Stimulated activated CD8-positive, alpha-beta memory T cell treated with anti-CD3 and anti-CD28 coated beads, Interleukin-15, amount 100 ng/mL, for 1 hour (primary cell): Measurements from ENCODE around the gene LAS1L.
"Not testable (repeated sequence)": the region's sequence is repeated elsewhere in the genome, so short reads cannot be mapped to it uniquely, and the experiment has no call there.

Source experiments
- DNase-seq: peaks from one replicate; pipeline ENCODE4 v3.0.0-alpha.2; 2020; ENCODE audit warnings: low read depth

The LAS1L gene

DNA sequence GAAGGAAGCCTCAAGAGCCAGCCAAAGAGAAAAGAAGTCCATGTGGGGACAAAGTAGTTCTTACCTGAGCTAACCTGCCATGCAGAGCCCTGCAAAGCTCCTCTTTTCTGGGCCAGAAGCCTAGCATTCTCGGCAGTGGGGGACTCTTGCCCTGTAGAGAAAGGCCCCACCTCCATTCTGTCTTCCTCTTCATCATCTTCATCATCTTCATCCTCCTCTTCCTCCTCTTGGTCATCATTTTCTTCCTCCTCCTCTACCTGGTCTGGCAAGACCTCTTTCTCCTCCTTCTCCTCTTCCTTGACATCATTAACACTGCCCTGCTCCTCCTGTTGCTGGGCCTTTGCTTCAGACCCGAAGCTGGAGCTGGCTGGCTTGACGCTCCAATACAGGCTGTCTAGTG lies 16.7 kb downstream of the LAS1L start:
- DNase-seq: no peak

- DNase-seq: no peak
Measured at GRCh38 chrX:65516756-65517155, 17.8 kb downstream of the LAS1L start.

- no peak for DNase-seq
Measured at GRCh38 chrX:65513610-65514009, 21.0 kb downstream of the LAS1L start.

DNA sequence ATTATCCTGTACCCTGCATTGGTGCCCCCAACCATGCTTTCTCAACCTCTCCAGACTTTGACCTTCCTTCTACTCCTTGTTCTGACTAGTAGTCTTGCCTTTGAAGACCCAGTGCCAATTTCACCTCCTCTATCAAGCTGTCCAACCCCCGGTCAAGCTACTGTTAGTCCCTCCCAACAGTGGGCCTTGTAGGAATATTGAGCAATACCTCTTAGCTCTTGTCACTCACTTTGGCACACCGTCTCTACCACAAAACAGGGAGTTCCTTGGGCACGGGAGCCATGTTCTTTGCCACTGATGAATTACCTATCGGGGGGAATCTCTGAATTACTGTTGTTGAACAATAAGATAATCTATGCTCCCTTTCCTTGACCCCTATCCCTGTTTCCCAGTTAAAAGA lies 25.2 kb downstream of the LAS1L start:
- no peak for DNase-seq

DNA sequence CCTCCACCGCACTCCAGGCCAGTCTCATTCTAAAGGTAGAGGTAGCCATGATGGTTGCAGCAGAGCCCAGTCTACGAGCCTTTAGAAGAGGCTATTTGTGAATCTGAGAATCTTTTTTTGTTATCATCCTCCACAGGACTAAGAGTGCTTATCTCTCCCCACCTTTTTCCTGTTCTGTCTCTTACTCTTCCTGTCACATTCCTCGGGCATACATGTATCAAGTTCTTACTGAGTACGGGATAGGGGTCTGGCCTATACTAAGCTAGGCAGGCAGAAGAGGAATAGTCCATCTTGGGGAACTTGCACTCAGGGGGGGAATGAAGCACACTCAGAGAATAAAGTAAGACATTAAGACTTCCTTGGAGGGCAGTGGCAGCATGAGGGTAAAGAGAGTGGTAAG lies 25.7 kb downstream of the LAS1L start:
- no peak for DNase-seq

DNA sequence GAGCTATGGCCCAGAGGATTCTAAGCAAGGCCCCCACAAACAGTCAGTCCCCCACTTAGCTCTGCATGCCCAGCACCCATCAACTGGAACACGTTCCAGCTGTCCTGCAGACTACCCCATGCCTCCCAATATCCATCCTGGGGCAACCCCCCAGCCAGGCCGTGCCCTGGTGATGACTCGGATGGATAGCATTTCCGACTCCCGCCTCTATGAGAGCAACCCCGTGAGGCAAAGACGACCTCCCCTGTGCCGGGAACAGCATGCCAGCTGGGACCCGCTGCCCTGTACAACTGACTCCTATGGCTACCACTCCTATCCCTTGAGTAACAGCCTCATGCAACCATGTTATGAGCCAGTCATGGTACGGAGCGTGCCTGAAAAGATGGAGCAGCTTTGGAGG lies 32.0 kb downstream of the LAS1L start:
- DNase-seq: no peak

GRCh38 chrX:65493431-65493830 lies 41.2 kb downstream of the LAS1L start:
- DNase-seq: no peak

- DNase-seq: no peak
Measured at GRCh38 chrX:65491620-65492019, 43.0 kb downstream of the LAS1L start.

DNA sequence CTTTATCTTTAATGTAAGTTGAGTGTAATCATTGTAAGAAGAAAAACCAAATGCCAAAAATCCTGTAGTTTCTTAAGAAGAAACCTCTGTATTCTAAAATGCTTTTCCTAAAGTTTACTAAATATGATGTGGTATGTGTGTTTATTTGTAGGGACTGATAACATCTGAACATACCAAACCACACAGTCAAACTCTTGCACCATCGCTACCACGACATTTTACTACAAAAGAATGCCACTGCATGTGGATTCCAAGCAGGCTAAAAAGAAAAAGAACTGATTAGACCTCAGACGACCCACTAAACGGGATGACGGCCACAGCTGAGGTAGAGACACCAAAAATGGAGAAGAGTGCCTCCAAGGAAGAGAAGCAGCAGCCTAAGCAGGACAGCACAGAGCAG lies 46.1 kb downstream of the LAS1L start:
- DNase-seq: no peak

DNA sequence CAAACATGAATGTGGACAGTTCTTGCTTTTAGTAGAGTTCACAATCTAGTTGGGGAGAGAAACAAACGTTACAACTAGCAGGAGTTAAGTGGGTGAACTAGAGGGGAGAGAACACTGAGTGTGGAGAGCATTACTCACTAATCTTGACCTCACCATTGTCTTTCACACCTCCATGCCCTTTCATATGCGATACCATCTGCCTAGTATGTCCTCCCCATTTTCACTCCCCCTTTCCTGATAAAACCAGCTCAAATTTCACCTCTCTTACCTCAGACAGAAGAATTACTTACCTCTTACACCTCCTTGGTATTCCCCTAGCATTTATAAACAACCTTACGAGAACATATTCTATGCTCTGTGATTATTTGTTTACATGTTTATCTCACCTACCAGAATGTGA lies 53.6 kb downstream of the LAS1L start:
- DNase-seq: no peak

GRCh38 chrX:65479102-65479501 lies 55.5 kb downstream of the LAS1L start:
- not testable (repeated sequence) for DNase-seq

- DNase-seq: no peak
Measured at GRCh38 chrX:65476564-65476963, 58.0 kb downstream of the LAS1L start.

GRCh38 chrX:65463550-65463949 lies 71.0 kb downstream of the LAS1L start:
- no peak for DNase-seq
